GM21619 (cell line): Measurements from ENCODE around the gene JAK1.
A peak's percentile ranks its signal among the peaks of the same experiment; 100 is the strongest.
"Not testable (repeated sequence)": the region's sequence is repeated elsewhere in the genome, so short reads cannot be mapped to it uniquely, and the experiment has no call there.

Experiments used
- ATAC-seq: cut with Tn5 transposase; IDR thresholded peaks from one replicate; pipeline ENCODE4 v1.9.1; 2021; ENCODE audit not compliant: unreplicated experiment

Gene JAK1

GRCh38 chr1:64844175-64844574, 122.2 kb downstream of the JAK1 start:
- no peak for ATAC-seq

- ATAC-seq, result no peak
Observed at GRCh38 chr1:64843675-64844074, 122.7 kb downstream of the JAK1 start.

GRCh38 chr1:64842224-64842623, 124.1 kb downstream of the JAK1 start:
- no peak for ATAC-seq

GRCh38 chr1:64841330-64842065, 124.9 kb downstream of the JAK1 start:
- ATAC-seq, result no peak

- no peak for ATAC-seq
Observed at GRCh38 chr1:64839732-64840405, 126.5 kb downstream of the JAK1 start.

- ATAC-seq, result no peak
Observed at GRCh38 chr1:64839261-64839660, 127.1 kb downstream of the JAK1 start.

- no peak for ATAC-seq
Observed at GRCh38 chr1:64838486-64838885, 127.9 kb downstream of the JAK1 start.

- no peak for ATAC-seq
Observed at GRCh38 chr1:64836802-64837201, 129.5 kb downstream of the JAK1 start.

GRCh38 chr1:64834734-64835133, 131.6 kb downstream of the JAK1 start:
- no peak for ATAC-seq

- no peak for ATAC-seq
Observed at GRCh38 chr1:64830030-64830651, 136.2 kb downstream of the JAK1 start.

- no peak for ATAC-seq
Observed at GRCh38 chr1:64829411-64830029, 136.8 kb downstream of the JAK1 start.

GRCh38 chr1:64828829-64829228, 137.5 kb downstream of the JAK1 start:
- no peak for ATAC-seq

GRCh38 chr1:64826991-64827390, 139.4 kb downstream of the JAK1 start:
- ATAC-seq, result peak; percentile 78

- ATAC-seq, result no peak
Observed at GRCh38 chr1:64823691-64824476, 142.5 kb downstream of the JAK1 start.

GRCh38 chr1:64822621-64823020, 143.7 kb downstream of the JAK1 start:
- ATAC-seq, result no peak

GRCh38 chr1:64820572-64820971, 145.8 kb downstream of the JAK1 start:
- ATAC-seq, result not testable (repeated sequence)

- ATAC-seq, result not testable (repeated sequence)
Observed at GRCh38 chr1:64817364-64817763, 149.0 kb downstream of the JAK1 start.

- no peak for ATAC-seq
Observed at GRCh38 chr1:64814427-64814826, 151.9 kb downstream of the JAK1 start.

- ATAC-seq, result no peak
Observed at GRCh38 chr1:64811131-64811530, 155.2 kb downstream of the JAK1 start.

- no peak for ATAC-seq
Observed at GRCh38 chr1:64810001-64810400, 156.3 kb downstream of the JAK1 start.

GRCh38 chr1:64809309-64809708, 157.0 kb downstream of the JAK1 start:
- ATAC-seq, result no peak
